AG04450 (cell line): ENCODE measurements around the gene ABTB2. TPM values are rescaled to one million over a fixed set of nuclear protein-coding genes. Genes with fewer than 3 reads are reported as not detected.

Experiments used
- CTCF ChIA-PET: fragments of 300-600, 350-600 bp; formaldehyde crosslinking; extraction: SDS; loops from one replicate; lab custom pipeline; 2022; ENCODE audit warnings: antibody characterized with exemption, inconsistent platforms; lab: Charles Lee
- POLR2A ChIA-PET: fragments of 350-600 bp; formaldehyde crosslinking; extraction: SDS; loops from one replicate; lab custom pipeline; 2021; ENCODE audit warnings: antibody characterized with exemption, inconsistent platforms; lab: Yijun Ruan, JAX
- DNase-seq: peaks from one replicate; pipeline ENCODE4 v3.0.0-alpha.2; 2011; ENCODE audit warnings: low read depth, low spot score
- H3K27ac ChIP-seq: one replicate; pipeline ENCODE4 v1.5.1; 2012; ENCODE audit warnings: low read depth, low read length, control low read depth
- H3K27me3 ChIP-seq: one replicate; pipeline ENCODE4 v1.6.0; 2012; ENCODE audit warnings: low read length; ENCODE audit not compliant: control insufficient read depth, insufficient read depth
- H3K4me3 ChIP-seq: 2 replicates; pipeline ENCODE4 v1.5.1; 2011; ENCODE audit warnings: mild to moderate bottlenecking, low read depth, low read length, control low read depth
- H3K9me3 ChIP-seq: 2 replicates; pipeline ENCODE4 v1.5.1; 2012; ENCODE audit warnings: low read length; ENCODE audit not compliant: control insufficient read depth, insufficient read depth
- polyA plus RNA-seq: library from polyadenylated mRNA; depleted of rRNA; stranded (reverse); fragments of >200 nt; gene quantifications from 2 replicates; pipeline ENCODE4 v1.2.3, GENCODE V29; 2011
- TF ChIP-seq, protein P1 (sequence below): IDR thresholded peaks from 2 replicates; pipeline ENCODE4 v1.5.1; 2011; ENCODE audit warnings: low read depth, low read length, control low read depth, inconsistent platforms

The ABTB2 gene
- polyA plus RNA-seq, 1 experiment = 0.43 TPM

GRCh38 chr11:34255101-34255500 is 102.7 kb downstream of the ABTB2 start:
- no peak overlapping the region for H3K27ac ChIP-seq
- ChIA-PET CTCF (no interaction called here), POLR2A (no interaction called here)
- H3K9me3 ChIP-seq = 0 out of 2 replicates have a peak, but pooled peaks cover 3% of the 10 kb centered on the region
- TF ChIP-seq, protein P1, sequence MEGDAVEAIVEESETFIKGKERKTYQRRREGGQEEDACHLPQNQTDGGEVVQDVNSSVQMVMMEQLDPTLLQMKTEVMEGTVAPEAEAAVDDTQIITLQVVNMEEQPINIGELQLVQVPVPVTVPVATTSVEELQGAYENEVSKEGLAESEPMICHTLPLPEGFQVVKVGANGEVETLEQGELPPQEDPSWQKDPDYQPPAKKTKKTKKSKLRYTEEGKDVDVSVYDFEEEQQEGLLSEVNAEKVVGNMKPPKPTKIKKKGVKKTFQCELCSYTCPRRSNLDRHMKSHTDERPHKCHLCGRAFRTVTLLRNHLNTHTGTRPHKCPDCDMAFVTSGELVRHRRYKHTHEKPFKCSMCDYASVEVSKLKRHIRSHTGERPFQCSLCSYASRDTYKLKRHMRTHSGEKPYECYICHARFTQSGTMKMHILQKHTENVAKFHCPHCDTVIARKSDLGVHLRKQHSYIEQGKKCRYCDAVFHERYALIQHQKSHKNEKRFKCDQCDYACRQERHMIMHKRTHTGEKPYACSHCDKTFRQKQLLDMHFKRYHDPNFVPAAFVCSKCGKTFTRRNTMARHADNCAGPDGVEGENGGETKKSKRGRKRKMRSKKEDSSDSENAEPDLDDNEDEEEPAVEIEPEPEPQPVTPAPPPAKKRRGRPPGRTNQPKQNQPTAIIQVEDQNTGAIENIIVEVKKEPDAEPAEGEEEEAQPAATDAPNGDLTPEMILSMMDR = no peak
- no peak overlapping the region for H3K4me3 ChIP-seq
- no peak for DNase-seq
- peaks cover 17% of the 10 kb centered on the region for H3K27me3 ChIP-seq

DNA sequence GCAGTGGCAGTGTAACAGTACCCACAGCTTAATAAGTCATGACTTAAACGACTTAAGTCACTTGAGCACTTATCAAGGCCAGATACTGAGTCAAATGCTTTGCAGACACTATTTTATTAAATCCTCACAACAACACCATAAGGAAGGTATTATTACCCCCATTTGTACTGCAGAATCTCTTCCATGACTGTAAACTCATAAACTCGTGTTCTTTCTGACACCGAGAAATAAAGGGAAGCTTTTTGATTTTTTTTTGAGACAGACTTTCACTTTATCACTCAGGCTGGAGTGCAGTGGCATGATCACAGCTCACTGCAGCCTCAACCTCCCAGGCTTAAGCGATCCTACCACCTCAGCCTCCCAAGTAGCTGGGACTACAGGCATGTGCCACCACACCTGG is 103.8 kb downstream of the ABTB2 start:
- no peak for DNase-seq
- TF ChIP-seq, protein P1 = no peak
- Histone ChIP-seq H3K27ac (no peak overlapping the region), H3K9me3 (0 out of 2 replicates have a peak, but pooled peaks cover 3% of the 10 kb centered on the region), H3K27me3 (peaks cover 15% of the 10 kb centered on the region), H3K4me3 (no peak overlapping the region)
- POLR2A ChIA-PET = no interaction called here
- CTCF ChIA-PET = no interaction called here

DNA sequence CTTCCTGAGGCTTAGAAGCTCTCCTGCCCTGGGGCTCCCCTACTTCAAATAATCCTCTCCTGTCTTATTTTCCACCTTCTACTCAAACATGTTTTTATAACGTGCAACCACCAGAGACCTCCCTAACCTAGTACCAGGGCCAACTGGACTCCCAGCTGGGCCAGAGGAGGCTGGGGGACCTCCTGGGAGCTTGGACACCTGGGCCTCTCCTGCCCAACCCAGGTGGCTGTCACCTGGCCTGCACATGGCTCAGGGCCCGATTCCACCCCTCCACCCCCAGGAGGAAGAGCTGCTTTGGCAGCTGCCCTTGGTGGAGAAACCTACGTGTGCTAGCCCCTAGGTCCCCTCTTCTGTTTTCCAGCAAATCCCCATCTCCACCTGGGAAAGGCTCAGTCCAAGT is 105.2 kb downstream of the ABTB2 start:
- TF ChIP-seq, protein P1 = no peak
- no peak for DNase-seq
- peak overlapping the region; percentile 11 for H3K27ac ChIP-seq
- ChIA-PET POLR2A (no interaction called here), CTCF (no interaction called here)
- H3K27me3 ChIP-seq = peaks cover 12% of the 10 kb centered on the region
- no peak overlapping the region for H3K4me3 ChIP-seq
- 0 out of 2 replicates have a peak, but pooled peaks cover 3% of the 10 kb centered on the region for H3K9me3 ChIP-seq

GRCh38 chr11:34252015-34252414 is 105.8 kb downstream of the ABTB2 start:
- Histone ChIP-seq H3K27me3 (peaks cover 8% of the 10 kb centered on the region), H3K4me3 (no peak overlapping the region), H3K27ac (no peak overlapping the region), H3K9me3 (0 out of 2 replicates have a peak, but pooled peaks cover 3% of the 10 kb centered on the region)
- TF ChIP-seq, protein P1 = no peak
- no peak for DNase-seq
- CTCF ChIA-PET = no interaction called here
- POLR2A ChIA-PET = interaction anchor here (1.2 kb wide), 1 partner anchor 106 kb away, joined by 3 read pairs; the partner anchor contains the start of gene ABTB2

DNA sequence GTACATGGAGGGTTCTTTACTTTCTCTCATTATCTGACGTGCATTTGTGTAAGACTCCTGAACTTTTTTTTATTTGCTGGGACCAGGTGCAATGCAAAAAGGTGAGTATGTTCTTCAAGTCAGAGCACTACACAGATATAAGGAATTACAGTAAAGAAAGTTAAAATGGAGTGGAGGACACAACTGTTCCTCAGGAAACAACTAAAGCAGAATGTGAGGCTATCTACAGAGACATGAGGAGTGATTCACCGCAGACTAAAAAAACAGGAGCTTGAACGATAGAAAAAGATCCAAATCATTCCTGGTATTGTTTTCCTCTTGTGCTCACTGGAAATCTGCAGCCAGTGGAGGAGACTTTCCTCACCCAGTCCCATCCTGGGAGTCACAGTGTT is 106.2 kb downstream of the ABTB2 start:
- no peak for DNase-seq
- ChIA-PET POLR2A (interaction anchor here (1.2 kb wide), 1 partner anchor 106 kb away, joined by 3 read pairs; the partner anchor contains the start of gene ABTB2), CTCF (no interaction called here)
- Histone ChIP-seq H3K27ac (peak overlapping the region; percentile 11), H3K4me3 (peak overlapping the region; percentile 38; the same call in 1 of the 2 replicates), H3K9me3 (0 out of 2 replicates have a peak, but pooled peaks cover 3% of the 10 kb centered on the region), H3K27me3 (peaks cover 5% of the 10 kb centered on the region)
- TF ChIP-seq, protein P1 = no peak
